HTR-8/SVneo (cell line): ENCODE measurements around the gene CHD2.
"Not testable (repeated sequence)": the region's sequence is repeated elsewhere in the genome, so short reads cannot be mapped to it uniquely, and the experiment has no call there.

ENCODE experiments used
- DNase-seq: peaks from one replicate; pipeline ENCODE4 v3.0.0; 2011; ENCODE audit warnings: low spot score, mixed read lengths; ENCODE audit not compliant: insufficient read length
- FAIRE-seq: peaks from 2 replicates; lab custom pipeline; 2011; peaks lifted over from hg19 to GRCh38; lab: Jason Lieb, UNC

The CHD2 gene

GRCh38 chr15:93059442-93059841, 159.3 kb downstream of the CHD2 start:
- no peak for FAIRE-seq

GRCh38 chr15:93060336-93061248, 160.5 kb downstream of the CHD2 start:
- DNase-seq: no peak
- no peak for FAIRE-seq

More at GRCh38 chr15:93059442-93059841, 159.3 kb downstream of the CHD2 start:
- DNase-seq: no peak

DNA sequence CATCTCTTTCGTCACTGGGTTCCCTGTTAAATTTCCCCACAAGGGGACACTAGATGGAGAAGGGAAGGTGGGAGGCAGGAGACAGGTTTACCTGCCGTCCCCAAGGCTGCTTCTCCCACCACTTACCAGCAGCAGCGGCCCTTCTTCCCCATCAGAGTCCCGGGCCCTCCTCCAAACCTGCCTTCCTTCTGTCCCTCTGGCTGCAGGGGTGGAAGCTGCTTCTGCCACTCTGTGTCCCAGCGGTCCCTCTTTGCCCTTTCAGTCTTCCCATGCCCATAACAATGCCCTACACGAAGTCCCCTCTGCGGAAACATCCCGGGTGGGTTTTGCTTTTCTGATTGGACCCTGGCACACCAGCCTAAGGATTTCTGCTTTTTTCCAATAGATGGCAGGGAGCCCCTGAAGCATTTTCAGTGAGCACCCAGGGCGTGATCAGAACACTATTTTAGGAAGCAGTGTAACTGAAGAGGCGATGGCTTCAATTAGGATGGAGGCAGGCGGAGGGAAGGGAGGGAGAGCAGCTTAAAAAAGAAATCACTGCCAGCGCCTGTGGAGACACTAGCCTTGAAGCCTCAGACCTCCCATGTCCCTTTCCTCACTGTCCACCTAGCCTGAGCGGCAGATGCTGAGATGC, 162.6 kb downstream of the CHD2 start:
- not testable (repeated sequence) for FAIRE-seq, DNase-seq

- FAIRE-seq: no peak
- DNase-seq: no peak
Observed at GRCh38 chr15:93063262-93063671, 163.1 kb downstream of the CHD2 start.

- DNase-seq: no peak
- no peak for FAIRE-seq
Observed at GRCh38 chr15:93063796-93064690, 163.9 kb downstream of the CHD2 start.

- FAIRE-seq (no peak), DNase-seq (no peak)
Observed at GRCh38 chr15:93065641-93066045, 165.5 kb downstream of the CHD2 start.

DNA sequence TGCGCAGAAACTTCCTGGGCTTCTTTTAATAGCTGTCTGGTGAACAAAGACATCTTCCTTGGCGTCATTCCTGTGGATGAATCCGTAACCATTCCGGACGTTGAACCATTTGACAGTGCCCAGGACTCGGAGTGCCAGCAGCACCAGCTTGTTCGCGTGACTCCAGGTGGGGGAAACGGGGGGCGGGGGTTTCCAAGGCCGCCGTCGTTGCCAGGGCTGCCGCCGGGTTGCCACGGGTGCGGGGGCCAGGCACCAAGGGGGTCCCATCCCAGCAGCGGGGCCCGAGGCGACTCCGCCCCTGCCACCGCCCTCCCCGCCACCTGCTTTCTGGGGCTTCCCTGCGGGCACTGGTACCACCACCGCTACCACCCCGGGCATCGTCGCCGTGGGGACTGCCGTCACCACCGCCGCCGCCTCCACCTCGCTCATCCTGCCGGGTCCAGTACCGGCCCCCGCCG, 166.1 kb downstream of the CHD2 start:
- FAIRE-seq (no peak), DNase-seq (no peak)

DNA sequence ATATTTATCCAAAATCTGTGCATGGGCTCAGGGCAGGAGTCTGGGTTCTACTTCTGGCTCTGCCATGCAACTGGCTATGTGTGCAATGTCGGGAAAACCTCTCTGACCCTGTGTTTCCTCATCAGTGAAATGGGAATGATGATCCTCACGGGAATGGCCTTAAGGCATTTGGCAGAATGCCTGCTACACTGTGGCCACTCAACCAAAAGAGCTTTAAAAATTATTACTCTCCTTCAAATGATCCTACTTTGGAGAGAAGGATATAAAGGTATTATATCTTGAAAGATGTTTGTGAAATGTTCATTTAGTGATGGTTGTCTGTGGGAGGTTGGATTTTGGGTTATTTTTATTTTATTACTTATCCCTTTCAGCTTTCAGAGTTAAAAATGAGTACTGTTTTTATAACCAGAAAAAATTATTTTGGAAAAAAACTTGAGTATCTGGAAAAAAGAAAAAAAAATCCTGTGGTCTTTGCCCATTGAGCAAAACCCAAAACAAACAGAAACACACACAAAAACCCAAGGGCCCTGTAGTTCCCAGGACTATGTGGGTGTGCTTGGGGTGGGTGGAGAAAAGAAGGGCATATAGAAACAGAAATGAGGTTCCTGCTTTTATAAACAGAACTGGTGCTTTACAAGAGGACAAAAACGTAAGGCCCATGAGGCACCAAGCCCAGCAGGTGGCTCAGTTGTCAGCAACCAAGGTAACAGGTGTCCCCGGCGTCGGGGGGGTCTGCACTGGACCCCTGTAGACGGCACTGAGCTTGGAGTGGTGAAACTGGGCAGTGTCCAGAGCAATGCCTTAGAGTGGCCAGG, 166.9 kb downstream of the CHD2 start:
- no peak for FAIRE-seq

GRCh38 chr15:93067649-93068085, 167.5 kb downstream of the CHD2 start:
- FAIRE-seq: no peak
- DNase-seq: no peak

More for the DNA sequence above, 166.9 kb downstream of the CHD2 start:
- no peak for DNase-seq

- DNase-seq: no peak
- peak; percentile 49 for FAIRE-seq
Observed at GRCh38 chr15:93068581-93069199, 168.6 kb downstream of the CHD2 start.

DNA sequence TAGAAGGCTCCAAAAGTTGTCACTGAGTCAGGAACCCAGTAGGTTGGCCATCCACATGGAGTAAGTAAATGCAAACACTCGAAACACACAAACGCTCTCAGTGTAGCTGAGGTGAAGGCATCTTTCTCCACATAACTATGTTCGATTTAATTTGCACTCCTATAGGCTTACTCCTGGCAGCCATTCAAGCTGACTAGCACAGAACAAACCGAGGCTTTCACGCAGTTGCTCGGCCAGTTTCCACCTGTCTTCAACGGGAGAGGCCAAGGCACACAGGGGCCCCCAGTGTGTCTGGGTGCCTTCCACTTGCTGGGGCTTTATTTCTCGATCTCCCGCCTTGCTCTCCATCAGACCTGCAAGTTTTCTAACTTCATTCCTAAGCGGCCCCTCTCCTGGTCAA, 170.0 kb downstream of the CHD2 start:
- DNase-seq: no peak
- no peak for FAIRE-seq

DNA sequence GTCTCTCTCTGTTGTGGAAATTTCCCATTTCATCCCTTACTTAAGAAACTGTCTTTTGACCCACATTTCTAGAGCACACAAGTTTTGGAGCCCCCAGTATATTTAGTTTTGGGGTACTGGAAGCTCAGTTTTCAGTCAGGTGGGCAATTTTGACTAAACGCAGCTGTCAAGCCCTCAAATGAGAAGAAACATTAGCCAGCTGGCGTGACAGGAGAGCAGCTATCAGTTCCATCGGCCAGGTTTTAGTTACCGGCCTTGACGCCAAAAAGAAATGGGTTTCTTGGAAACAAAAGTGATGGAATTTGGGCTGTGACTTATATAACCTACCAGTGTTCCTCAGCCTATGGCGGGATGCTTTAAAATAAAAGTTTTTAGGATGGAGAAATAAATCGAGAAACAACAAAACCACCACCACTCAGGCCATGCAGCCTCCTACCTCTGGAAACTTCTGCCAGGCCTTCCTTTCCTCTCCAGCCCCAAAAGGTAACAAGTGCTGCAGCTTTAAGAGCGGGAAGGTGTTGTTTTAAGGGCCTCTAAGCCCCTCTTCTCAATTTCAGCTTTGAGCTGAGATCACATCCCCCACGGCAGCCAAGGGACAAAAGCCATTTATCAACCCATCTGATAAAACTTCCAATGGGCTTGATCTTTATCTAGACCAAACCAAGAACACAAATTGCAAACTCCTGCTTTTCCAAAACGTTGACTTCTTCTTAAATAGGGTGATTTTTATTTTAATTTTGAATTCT, 170.6 kb downstream of the CHD2 start:
- FAIRE-seq (no peak), DNase-seq (no peak)

DNA sequence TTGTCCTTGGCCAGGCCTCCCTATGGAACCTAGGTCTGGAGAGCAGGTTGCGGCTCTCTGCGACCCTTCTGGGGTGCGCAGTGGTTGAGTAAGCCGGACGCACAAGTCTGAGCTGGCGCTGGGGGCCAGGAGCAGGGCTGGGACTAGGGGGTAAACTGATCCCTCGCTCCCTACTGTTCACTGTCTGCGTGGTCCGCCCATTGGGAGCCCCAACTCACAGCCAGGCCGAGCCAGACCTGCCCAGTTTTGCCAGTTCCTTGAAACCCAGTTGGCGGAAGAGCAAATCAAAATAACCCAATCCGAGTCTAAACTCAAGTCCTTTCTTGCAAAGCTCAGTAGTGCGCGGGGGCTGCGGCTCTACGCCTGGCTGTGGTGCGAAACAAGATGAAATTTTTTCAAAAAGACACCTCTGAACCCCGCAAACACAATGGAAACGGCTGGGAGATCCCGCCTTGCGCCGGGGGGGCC, 171.4 kb downstream of the CHD2 start:
- DNase-seq (no peak), FAIRE-seq (no peak)

- no peak for FAIRE-seq
- no peak for DNase-seq
Observed at GRCh38 chr15:93072011-93072410, 171.9 kb downstream of the CHD2 start.

- FAIRE-seq: no peak
- peak; percentile 74 for DNase-seq
Observed at GRCh38 chr15:93072411-93073394, 172.6 kb downstream of the CHD2 start.

GRCh38 chr15:93073465-93073952, 173.4 kb downstream of the CHD2 start:
- DNase-seq: no peak
- no peak for FAIRE-seq

- DNase-seq (no peak), FAIRE-seq (no peak)
Observed at GRCh38 chr15:93074599-93074998, 174.5 kb downstream of the CHD2 start.
